GM12873 (cell line): Measurements from ENCODE around the gene OR52A1.

Source experiments
- TF ChIP-seq, protein P1 (sequence below): IDR thresholded peaks from 2 replicates; pipeline ENCODE4 v1.5.1; 2012; ENCODE audit warnings: low read depth, mild to moderate bottlenecking, moderate library complexity, low read length, control low read depth; ENCODE audit not compliant: insufficient read depth; ENCODE audit errors: missing control alignments

Gene OR52A1

DNA sequence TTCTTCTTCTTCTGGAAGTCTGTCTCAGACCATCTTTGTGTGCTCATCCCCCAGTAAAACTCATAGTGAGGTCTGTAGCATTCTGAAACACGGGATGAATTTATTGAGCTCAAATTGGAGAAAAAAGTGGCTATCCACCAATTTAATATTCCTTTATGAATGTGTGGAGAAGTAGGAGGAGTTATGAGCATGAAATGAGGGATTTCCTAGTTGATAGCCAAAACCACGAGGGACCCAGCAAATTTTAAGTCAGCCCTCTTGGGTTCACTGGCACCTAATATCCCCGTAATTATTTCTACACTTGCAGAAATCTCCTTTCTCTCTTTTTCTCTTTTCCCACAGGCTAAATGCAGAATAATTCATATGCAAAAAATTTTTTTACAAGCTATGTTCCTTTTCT, at the start of gene OR52A1:
TSS of gene OR52A1 (minus strand) at position 101 of the 400 bp plus-strand sequence. CDS start 2,388 bp downstream, outside the sequence.
- TF ChIP-seq, protein P1, sequence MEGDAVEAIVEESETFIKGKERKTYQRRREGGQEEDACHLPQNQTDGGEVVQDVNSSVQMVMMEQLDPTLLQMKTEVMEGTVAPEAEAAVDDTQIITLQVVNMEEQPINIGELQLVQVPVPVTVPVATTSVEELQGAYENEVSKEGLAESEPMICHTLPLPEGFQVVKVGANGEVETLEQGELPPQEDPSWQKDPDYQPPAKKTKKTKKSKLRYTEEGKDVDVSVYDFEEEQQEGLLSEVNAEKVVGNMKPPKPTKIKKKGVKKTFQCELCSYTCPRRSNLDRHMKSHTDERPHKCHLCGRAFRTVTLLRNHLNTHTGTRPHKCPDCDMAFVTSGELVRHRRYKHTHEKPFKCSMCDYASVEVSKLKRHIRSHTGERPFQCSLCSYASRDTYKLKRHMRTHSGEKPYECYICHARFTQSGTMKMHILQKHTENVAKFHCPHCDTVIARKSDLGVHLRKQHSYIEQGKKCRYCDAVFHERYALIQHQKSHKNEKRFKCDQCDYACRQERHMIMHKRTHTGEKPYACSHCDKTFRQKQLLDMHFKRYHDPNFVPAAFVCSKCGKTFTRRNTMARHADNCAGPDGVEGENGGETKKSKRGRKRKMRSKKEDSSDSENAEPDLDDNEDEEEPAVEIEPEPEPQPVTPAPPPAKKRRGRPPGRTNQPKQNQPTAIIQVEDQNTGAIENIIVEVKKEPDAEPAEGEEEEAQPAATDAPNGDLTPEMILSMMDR = no peak

DNA sequence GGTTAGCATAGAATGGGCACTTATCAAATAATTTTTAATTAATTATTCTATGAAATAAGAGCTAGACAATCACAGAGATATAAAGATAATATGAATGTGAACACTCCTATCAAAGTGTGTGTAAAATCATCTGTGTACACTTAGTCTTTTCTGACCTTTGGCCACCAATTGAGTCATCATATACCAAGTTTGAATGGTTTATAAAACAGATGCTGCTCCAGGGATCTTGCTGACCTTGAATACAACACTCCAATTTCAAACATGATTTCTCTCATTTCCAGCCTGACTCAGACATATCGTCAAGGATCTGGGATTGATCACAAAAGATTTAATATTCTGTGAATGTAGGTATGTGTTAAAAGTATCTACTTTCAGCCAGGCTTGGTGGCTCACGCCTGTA, 48.8 kb upstream of the OR52A1 start:
- TF ChIP-seq, protein P1 = no peak

DNA sequence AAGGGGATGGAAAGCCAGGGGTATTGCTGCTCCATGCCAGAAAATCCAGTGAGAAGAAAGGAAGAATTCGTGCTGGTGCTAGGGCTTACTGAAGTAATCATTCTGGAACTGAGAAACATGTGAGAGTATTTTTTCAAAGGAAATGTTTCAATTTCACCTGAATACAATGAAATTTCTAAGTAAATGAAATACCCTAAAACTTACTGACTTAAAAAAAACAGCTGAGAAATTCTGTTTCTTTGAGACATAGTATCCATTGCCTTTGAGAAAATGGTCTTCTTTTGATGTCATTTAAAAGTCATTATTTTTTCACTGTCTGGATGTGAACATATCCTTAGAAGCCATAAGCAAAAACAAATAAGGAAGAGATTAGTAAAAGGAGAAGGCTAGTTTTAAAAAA, 46.0 kb upstream of the OR52A1 start, which contains the start of gene OR51V1:
TSS of gene OR51V1 (minus strand) at position 101 of the 400 bp plus-strand sequence. CDS start at position 101, 0 bp downstream.
- TF ChIP-seq, protein P1 = no peak

DNA sequence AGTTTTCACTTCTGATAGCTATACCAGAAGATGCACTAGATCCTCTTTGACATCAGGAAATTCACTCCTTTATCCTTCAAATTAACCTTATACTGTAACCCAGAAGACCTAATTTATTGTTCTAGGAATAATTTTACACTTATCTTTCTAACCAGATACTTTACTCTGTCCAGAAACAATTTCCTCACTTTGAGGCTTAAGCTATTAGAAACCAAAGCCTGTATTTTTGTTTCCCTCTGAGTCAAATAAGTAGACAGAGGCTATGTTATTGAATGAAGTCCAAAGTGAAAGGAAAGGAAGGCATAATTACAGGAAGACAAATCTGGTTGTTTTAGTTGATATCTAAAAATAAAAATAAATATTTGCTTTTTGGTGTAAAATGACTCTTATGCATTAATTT, 43.7 kb upstream of the OR52A1 start:
- TF ChIP-seq, protein P1 = no peak

DNA sequence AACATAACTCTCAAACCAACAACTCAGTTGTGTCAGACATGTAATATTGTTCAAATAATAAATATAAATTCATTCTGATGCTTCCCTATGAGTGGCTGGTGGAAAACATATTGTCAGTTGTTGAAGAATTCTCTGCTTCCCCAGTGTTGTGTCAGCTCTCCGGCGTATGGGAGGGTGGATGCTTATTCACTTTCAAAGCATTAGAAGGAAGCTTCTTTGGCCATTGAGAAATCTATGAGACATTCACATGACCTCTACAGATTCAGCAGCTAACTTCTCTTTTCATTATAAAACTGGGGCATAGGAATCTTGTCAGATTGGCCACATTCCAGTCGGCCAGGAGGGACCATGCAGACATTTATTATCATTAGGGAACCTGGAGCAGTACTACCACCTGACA, 43.0 kb upstream of the OR52A1 start:
- TF ChIP-seq, protein P1 = no peak

DNA sequence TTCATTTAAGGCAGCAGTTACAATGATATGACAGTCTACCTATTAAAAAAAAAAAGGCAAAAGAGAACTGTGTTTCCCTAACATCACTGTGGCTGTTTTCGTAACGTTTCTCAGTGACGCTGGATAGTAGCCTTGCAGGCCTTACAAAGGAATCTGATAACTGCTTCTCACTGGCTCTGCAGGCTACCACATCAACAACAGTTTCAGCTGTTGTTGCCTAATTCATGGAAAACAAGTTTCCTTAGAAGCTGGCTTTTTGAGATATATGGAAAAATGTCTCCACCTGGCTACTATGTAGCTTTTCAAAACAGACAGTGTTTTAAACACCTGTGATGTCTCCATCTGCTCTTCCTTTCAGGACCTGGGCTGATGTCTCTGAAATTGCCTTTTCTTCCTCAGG, 42.2 kb upstream of the OR52A1 start:
- TF ChIP-seq, protein P1 = no peak

DNA sequence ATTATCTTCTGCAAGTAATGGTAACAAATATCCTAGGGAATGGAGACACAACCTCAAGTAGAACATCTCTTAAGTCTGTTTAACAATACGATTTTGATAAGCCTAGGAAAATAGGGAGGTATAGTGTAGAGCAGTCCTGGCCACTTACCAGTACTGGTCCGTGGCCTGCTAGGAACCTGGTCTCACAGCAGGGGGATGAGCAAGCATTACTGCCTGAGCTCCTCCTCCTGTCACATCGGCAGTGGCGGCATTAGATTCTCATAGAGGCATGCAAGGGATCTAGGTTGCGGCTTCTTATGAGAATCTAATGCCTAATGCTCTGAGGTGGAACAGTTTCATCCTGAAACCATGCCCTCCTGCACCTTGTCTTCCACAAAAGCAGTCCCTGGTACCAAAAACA, 41.5 kb upstream of the OR52A1 start:
- TF ChIP-seq, protein P1 = no peak
